A549 (cell line): Measurements from ENCODE around the gene OBP2A. TPM values are rescaled to one million over a fixed set of nuclear protein-coding genes. Genes with fewer than 3 reads are reported as not detected.

Source experiments
- ATAC-seq, 2 experiments: fragments of 200-7000 bp in 1 of 2; fragments of >200 bp in 1 of 2; cut with Nextera tagmentation in 1 of 2; cut with Tn5 transposase in 1 of 2; 3 replicates each; pipeline versions ENCODE4 v1.8.0 to v1.9.1; 2018 to 2020; ENCODE audit warnings: mild to moderate bottlenecking in 1 of 2, moderate library complexity in 1 of 2
- CTCF ChIA-PET: fragments of 300-600 bp; sonication (Branson Sonifier 250); formaldehyde crosslinking; extraction: SDS; loops from one replicate; lab custom pipeline; 2021; ENCODE audit warnings: antibody characterized with exemption, inconsistent platforms; lab: Yijun Ruan, JAX
- POLR2A ChIA-PET: fragments of 350-600 bp; formaldehyde crosslinking; extraction: SDS; loops from one replicate; lab custom pipeline; 2021; ENCODE audit warnings: antibody characterized with exemption, inconsistent platforms; lab: Yijun Ruan, JAX
- DNase-seq, 2 experiments: peaks; one replicate each; pipeline versions ENCODE4 v3.0.0 to v3.0.0-alpha.2; 2011 to 2016; ENCODE audit warnings: low read depth in 1 of 2, low spot score in 1 of 2
- FAIRE-seq: peaks from 2 replicates; lab custom pipeline; 2011; peaks lifted over from hg19 to GRCh38; lab: Jason Lieb, UNC
- H3K27ac ChIP-seq, 2 experiments: fragments of >200 bp; sonication (Bioruptor Twin); formaldehyde crosslinking; 3 replicates each; pipeline ENCODE4 v1.5.1; 2016 to 2017
- H3K4me1 ChIP-seq: fragments of >200 bp; sonication (Bioruptor Twin); formaldehyde crosslinking; 3 replicates; pipeline ENCODE4 v1.6.1; 2016
- H3K4me2 ChIP-seq: fragments of >200 bp; sonication (Bioruptor Twin); formaldehyde crosslinking; 3 replicates; pipeline ENCODE4 v1.6.1; 2016
- H3K4me3 ChIP-seq: fragments of >200 bp; sonication (Bioruptor Twin); formaldehyde crosslinking; 3 replicates; pipeline ENCODE4 v1.5.1; 2016
- H3K9me3 ChIP-seq: fragments of >200 bp; sonication (Bioruptor Twin); formaldehyde crosslinking; 3 replicates; pipeline ENCODE4 v1.6.1; 2016
- BHLHE40 ChIP-seq: IDR thresholded peaks from 2 replicates; pipeline ENCODE4 v1.6.1; 2012; ENCODE audit warnings: low read depth, low read length, inconsistent platforms
- CEBPB ChIP-seq, 2 experiments: fragments of >200 bp in 1 of 2; sonication (Bioruptor Twin) in 1 of 2; formaldehyde crosslinking in 1 of 2; IDR thresholded peaks; 2 replicates each; pipeline ENCODE4 v1.6.1; 2012 to 2016
- CHD4 ChIP-seq: fragments of 200-600 bp; sonication (generic); IDR thresholded peaks from 2 replicates; pipeline ENCODE4 v1.6.1; 2016; ENCODE audit warnings: antibody characterized with exemption, mild to moderate bottlenecking, borderline replicate concordance
- CTCF ChIP-seq: fragments of >200 bp; sonication (Bioruptor Twin); formaldehyde crosslinking; IDR thresholded peaks from 3 replicates; pipeline ENCODE4 v1.5.1; 2016
- EHMT2 ChIP-seq: fragments of 200-600 bp; sonication (generic); IDR thresholded peaks from 2 replicates; pipeline ENCODE4 v1.6.1; 2016; ENCODE audit warnings: antibody characterized with exemption, low read depth, mild to moderate bottlenecking, moderate library complexity
- FOSB ChIP-seq: fragments of 250-450 bp; sonication (Bioruptor Pico); IDR thresholded peaks from 2 replicates; pipeline ENCODE4 v1.5.0; 2020; ENCODE audit warnings: mild to moderate bottlenecking, moderate library complexity
- FOXS1 ChIP-seq: fragments of 250-450 bp; sonication (Bioruptor Pico); IDR thresholded peaks from 2 replicates; pipeline ENCODE4 v1.5.0; 2020; ENCODE audit warnings: mild to moderate bottlenecking, moderate library complexity
- HES2 ChIP-seq: fragments of >200 bp; sonication (Bioruptor Twin); formaldehyde crosslinking; IDR thresholded peaks from 2 replicates; pipeline ENCODE4 v1.6.1; 2016
- HOXA7 ChIP-seq: fragments of 250-450 bp; sonication (Bioruptor Pico); IDR thresholded peaks from 2 replicates; pipeline ENCODE4 v1.5.0; 2020; ENCODE audit warnings: mild to moderate bottlenecking, moderate library complexity
- KDM1A ChIP-seq: fragments of 200-600 bp; sonication (generic); IDR thresholded peaks from 2 replicates; pipeline ENCODE4 v1.6.1; 2016; ENCODE audit warnings: low read depth, mild to moderate bottlenecking
- MAFK ChIP-seq: fragments of 450-650 bp; IDR thresholded peaks from 2 replicates; pipeline ENCODE4 v1.6.1; 2014; ENCODE audit not compliant: partially characterized antibody
- MYC ChIP-seq: IDR thresholded peaks from 2 replicates; pipeline ENCODE4 v1.6.1; 2012; ENCODE audit warnings: mild to moderate bottlenecking, inconsistent platforms, low read length, improper control_type of control experiment, borderline replicate concordance
- PBX3 ChIP-seq: IDR thresholded peaks from 2 replicates; pipeline ENCODE4 v1.6.1; 2012
- PHF8 ChIP-seq: fragments of 200-600 bp; sonication (generic); IDR thresholded peaks from 2 replicates; pipeline ENCODE4 v1.6.1; 2016; ENCODE audit warnings: low read depth, mild to moderate bottlenecking, antibody characterized with exemption, moderate library complexity, borderline replicate concordance
- REST ChIP-seq: fragments of 200-600 bp; sonication (generic); IDR thresholded peaks from 2 replicates; pipeline ENCODE4 v1.6.1; 2016; ENCODE audit warnings: antibody characterized with exemption, mild to moderate bottlenecking, moderate library complexity
- RFX5 ChIP-seq: fragments of 450-650 bp; IDR thresholded peaks from 2 replicates; pipeline ENCODE4 v1.7.1; 2014; ENCODE audit warnings: antibody characterized with exemption, mild to moderate bottlenecking, moderate library complexity
- RNF2 ChIP-seq: fragments of 200-600 bp; sonication (generic); IDR thresholded peaks from 2 replicates; pipeline ENCODE4 v1.6.1; 2016; ENCODE audit warnings: low read depth, mild to moderate bottlenecking, antibody characterized with exemption, moderate library complexity, borderline replicate concordance
- SREBF2 ChIP-seq: fragments of 450-650 bp; IDR thresholded peaks from 2 replicates; pipeline ENCODE4 v1.6.1; 2014; ENCODE audit warnings: mild to moderate bottlenecking, moderate library complexity
- ZFP36 ChIP-seq: fragments of 450-650 bp; IDR thresholded peaks from 2 replicates; pipeline ENCODE4 v1.6.1; 2014; ENCODE audit warnings: borderline replicate concordance; ENCODE audit not compliant: partially characterized antibody
- WGBS: methylation state at CpG from one replicate; pipeline ENCODE4 v1.1.6; 2017; ENCODE audit errors: missing lambda C conversion rate; 5-methylcytosine and 5-hydroxymethylcytosine counted together
- polyA plus RNA-seq, 4 experiments: library from polyadenylated mRNA; depleted of rRNA in 3 of 4; stranded (reverse); fragments of >200 nt; fragmentation: RNase III in 1 of 4; extraction: RNeasy Plus Mini Kit Qiagen cat#74134 plus additional on column Dnase treatment in 1 of 4; gene quantifications; 2 replicates in 3 of 4; 3 replicates in 1 of 4; pipeline ENCODE4 v1.2.3, GENCODE V29; 2011 to 2017

OBP2A gene
- polyA plus RNA-seq, 2 of the 4 experiments (the other 2 are of a cell fraction) = not detected

- POLR2A ChIA-PET = no interaction called here
- WGBS = 74% methylated on average over 23 of the region's 31 CpGs
- H3K4me3 ChIP-seq = no peak overlapping the region
- FAIRE-seq = no peak
- H3K9me3 ChIP-seq = no peaks in the 10 kb centered on the region
- CTCF ChIA-PET = interaction anchor here (1.3 kb wide), 1 partner anchor 10 kb away, joined by 10 read pairs; no protein-coding TSS in a partner anchor
- no peak for TF ChIP-seq RNF2
- no peak for TF ChIP-seq CHD4
- TF ChIP-seq ZFP36 = no peak
- no peak for TF ChIP-seq SREBF2
- TF ChIP-seq MYC = no peak
- no peak for TF ChIP-seq HES2
- TF ChIP-seq CTCF = no peak
- TF ChIP-seq PBX3 = no peak
- TF ChIP-seq CEBPB (IDR thresholded peaks at IDR 0.05) = no peak
- no peak for TF ChIP-seq KDM1A
- TF ChIP-seq FOXS1 = no peak
- TF ChIP-seq PHF8 = no peak
- no peak for TF ChIP-seq RFX5
- no peak overlapping the region for H3K4me2 ChIP-seq
- no peak for DNase-seq
- no peak for ATAC-seq
- no peak overlapping the region for H3K27ac ChIP-seq
- no peaks in the 10 kb centered on the region for H3K4me1 ChIP-seq
Observed at GRCh38 chr9:135515083-135515951, 30.6 kb upstream of the OBP2A start.

- no peaks in the 10 kb centered on the region for H3K9me3 ChIP-seq
- no peak for TF ChIP-seq PHF8
- no peak for TF ChIP-seq REST
- no peak for TF ChIP-seq MAFK
- no peak for TF ChIP-seq EHMT2
- no peak for TF ChIP-seq CEBPB (IDR thresholded peaks at IDR 0.05)
- no peak for TF ChIP-seq FOXS1
- no peak for TF ChIP-seq FOSB (CRISPR knock-in tag)
- TF ChIP-seq CHD4 = no peak
- no peak for TF ChIP-seq BHLHE40
- TF ChIP-seq HOXA7 (CRISPR knock-in tag) = no peak
- TF ChIP-seq, all 56 proteins: peak for 0
- FAIRE-seq (no peak), DNase-seq (no peak), ATAC-seq (no peak)
- Histone ChIP-seq H3K4me3 (no peak overlapping the region), H3K27ac (no peak overlapping the region), H3K4me1 (no peaks in the 10 kb centered on the region), H3K4me2 (no peak overlapping the region)
- POLR2A ChIA-PET = no interaction called here
- CTCF ChIA-PET = no interaction called here
- WGBS = 64% methylated on average over 21 of the region's 25 CpGs
Observed at GRCh38 chr9:135516132-135516860, 29.6 kb upstream of the OBP2A start.
